ENCODE measurements around the gene AJAP1.
A peak's percentile ranks its signal among the peaks of the same experiment; 100 is the strongest.

Gene AJAP1

GRCh38 chr1:4633346-4633745 lies 21.1 kb upstream of the AJAP1 start:
- DNase-seq, result no peak

DNA sequence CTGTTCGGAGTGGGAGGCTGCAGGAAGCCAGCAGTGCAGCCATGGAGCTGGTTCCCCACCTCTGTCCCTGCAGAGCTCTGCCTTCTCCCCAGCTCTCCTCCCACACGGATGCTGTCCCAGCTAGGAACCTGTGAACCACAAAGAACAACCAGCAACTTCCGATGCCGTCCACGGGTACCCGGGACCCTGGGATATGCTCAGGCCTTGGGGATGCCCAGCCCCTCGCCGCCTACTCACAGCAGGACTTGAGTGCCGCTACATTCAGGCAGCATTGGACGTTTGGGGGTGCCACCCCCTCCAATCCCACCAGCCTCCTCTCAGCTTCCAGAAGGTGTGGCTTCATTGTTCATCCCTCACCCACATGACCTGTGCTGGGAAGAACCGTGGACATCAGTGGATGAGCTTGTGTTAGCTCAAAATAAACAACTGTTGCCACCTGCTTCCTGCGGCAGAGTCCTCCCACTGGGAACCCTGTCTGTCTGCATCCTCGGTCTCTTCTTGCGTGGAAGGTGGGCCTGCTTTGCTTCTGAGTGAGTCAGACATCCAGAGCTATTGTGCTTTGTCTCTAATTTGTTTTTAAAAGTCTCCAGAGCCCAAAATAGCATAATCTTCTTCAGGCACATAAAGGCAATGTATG lies 20.1 kb upstream of the AJAP1 start:
- no peak for DNase-seq

DNA sequence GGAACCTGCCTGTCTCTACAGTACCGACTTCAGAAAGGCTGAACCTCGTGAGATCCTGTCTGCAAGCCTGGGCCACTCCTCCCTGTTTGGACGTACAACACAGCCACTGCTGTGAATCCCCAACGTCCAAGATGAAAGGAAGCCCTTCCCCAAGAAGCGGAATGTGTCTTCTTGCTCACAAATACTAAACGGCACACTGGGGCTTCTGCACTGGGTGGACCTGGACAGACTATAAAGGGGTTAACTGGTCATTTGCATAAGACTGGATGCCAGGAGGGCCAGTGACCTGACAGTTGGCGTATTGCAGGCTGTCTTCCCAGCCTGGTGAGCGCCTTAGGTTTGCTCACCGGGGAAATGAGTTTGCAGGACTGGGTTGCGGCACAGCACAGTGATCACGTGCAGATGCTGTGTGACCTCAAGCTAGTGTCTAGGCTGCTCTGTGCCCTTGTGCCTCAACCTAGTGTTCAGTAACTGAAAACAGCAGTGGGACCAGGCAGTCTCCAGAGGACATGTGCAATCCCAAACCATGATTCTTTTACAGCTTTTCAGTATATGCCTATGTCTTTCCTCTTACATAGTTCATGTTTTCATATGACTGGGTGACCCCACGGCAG lies 19.5 kb upstream of the AJAP1 start:
- DNase-seq, result no peak

- no peak for DNase-seq
These were observed 18.2 kb upstream of the AJAP1 start for GRCh38 chr1:4636186-4636585.

DNA sequence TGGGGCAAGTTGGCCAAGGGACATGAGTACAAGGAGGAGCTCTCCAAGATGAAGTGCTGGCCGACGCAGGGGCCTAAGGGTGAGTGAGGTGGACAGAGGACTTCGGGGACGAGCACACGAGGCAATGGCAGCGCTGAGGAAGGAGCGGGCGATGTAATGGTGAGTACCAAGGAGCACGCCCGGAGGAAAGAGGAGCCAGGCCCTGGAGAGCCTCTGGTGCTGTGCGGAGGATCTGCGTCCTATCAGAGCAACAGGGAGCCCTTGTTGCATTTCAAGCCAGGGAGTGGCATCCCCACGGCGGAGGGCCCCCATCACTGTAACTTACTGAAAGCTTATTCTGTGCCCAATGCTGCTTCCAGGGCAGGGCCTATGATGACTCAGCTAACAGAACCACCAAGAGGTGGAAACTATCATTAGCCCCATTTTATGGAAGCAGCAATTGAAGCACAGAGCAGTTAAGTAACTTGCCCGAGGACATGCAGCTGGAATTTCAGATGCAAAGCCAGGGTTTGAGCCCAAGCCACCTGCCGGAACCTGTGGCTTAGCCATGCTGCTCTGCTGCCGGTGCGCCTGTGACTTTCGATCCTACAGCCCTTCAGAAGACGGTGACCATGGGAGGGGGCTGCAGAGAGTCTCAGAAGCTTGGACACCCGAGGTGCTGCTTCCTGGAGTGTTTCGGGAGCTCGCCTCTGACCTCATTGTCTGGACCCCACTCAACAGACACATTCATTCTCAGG lies 17.6 kb upstream of the AJAP1 start:
- no peak for DNase-seq

DNA sequence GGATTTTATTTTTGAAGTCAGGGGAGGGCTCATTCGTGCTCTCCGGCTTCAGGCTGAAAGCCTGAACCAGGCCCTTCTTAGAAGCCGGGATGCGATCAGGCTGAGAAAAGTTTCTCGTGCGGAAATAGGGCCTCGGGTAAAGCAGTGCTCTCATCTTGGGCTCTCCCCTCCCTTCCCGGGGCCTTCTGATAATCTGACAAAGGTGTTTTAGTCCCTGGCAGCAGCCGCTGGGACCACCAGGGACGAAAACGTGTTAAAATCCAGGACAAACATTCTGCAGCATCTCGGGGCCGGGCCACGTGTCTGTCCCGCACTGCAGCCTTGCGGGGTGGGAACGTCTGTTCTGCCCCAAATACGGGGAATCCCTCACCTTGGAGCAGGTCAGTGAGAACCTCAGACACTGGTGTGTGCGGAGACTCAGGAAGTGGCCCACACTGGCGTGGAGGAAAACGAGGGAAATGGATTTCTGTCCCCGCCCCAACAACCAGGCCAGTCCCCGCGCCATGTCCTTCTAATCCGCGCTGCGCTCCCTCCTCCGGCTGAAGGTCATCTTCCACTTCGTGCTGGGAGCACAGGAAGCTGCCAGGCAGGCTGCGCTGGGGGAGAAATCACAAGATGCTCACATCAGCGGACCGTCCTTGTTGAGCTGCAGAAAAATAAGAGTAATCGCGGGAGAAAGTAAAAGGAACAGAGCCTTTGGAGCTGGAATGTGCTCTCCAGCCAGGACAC lies 16.6 kb upstream of the AJAP1 start:
- no peak for DNase-seq

DNA sequence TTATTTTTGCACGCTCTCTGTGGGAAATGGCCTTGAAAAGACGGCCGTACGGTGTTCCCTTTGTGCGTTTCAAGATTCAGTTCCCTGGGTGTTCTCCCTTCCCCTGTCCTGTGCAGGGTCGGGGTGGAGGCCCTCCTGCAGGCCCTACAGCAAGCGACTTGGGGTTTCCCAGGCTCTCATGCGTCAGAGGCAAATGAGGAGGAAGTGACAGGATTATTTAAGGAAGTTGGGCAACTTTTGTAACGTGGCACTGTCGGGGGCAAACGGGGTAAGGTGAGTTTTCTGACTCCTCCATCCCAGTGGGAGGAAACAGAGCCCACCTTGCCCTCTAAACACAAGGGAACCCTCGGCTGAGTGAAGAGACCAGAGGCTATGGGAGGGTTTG lies 16.1 kb upstream of the AJAP1 start:
- DNase-seq, result no peak

GRCh38 chr1:4640931-4641330 lies 13.5 kb upstream of the AJAP1 start:
- DNase-seq, result no peak

GRCh38 chr1:4647391-4647790 lies 7.0 kb upstream of the AJAP1 start:
- DNase-seq, result no peak

- DNase-seq, result no peak
These were observed 5.8 kb upstream of the AJAP1 start for GRCh38 chr1:4648657-4649056.

GRCh38 chr1:4650481-4650880 lies 3.9 kb upstream of the AJAP1 start:
- DNase-seq, result no peak

- DNase-seq, result no peak
These were observed 3.4 kb upstream of the AJAP1 start for GRCh38 chr1:4650981-4651380.

DNA sequence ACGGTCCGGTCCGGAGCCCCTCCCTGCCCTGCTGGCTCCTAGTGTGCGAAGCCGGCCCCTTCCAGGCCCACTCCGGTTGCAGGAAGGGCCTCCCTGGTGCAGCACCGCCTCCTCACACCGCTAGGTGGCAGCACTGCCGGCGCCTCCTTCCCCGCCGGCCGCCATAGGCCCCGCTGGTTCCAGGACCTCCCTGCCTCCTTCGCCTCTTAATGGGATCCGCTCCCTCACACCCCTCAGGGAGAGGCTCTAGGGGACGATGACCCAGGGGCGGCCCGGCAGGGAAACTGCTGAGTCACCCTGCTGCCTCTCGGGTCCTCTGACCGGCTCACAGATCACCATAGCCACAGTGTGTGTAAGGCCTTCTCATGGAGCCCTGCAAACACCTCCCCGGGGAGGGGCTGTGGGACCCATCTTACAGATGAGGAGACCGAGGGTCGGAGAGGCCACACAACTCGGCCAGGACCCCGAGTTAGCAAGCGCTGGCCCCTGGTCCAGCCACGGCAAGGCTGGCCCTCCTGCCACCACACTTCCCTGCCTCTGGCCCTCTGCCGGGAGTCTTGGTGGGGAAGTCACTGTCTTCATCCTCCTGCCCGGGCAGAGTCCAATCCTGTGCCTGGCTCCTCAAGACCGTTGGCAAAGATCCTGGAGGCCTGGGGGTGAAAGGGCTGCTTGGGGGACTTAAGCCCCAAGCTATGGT lies 1.6 kb upstream of the AJAP1 start:
- no peak for DNase-seq

DNA sequence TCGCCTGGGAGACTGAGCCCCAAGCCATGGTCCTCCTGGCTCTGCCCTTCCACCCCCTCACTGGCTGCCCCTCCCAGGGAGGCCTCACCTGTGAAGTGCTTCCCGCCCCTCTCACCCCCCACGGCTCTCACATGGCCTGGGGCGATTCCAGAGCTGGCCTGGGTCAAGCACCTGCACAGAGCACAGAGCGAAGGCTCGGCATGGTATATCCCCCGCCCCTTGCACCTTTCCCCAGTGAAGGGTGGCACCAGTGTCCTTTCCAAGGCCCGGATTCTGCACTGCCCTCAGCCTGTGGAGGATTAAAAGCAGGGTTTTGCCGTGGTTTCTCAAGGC lies 1.1 kb upstream of the AJAP1 start:
- DNase-seq, result no peak

DNA sequence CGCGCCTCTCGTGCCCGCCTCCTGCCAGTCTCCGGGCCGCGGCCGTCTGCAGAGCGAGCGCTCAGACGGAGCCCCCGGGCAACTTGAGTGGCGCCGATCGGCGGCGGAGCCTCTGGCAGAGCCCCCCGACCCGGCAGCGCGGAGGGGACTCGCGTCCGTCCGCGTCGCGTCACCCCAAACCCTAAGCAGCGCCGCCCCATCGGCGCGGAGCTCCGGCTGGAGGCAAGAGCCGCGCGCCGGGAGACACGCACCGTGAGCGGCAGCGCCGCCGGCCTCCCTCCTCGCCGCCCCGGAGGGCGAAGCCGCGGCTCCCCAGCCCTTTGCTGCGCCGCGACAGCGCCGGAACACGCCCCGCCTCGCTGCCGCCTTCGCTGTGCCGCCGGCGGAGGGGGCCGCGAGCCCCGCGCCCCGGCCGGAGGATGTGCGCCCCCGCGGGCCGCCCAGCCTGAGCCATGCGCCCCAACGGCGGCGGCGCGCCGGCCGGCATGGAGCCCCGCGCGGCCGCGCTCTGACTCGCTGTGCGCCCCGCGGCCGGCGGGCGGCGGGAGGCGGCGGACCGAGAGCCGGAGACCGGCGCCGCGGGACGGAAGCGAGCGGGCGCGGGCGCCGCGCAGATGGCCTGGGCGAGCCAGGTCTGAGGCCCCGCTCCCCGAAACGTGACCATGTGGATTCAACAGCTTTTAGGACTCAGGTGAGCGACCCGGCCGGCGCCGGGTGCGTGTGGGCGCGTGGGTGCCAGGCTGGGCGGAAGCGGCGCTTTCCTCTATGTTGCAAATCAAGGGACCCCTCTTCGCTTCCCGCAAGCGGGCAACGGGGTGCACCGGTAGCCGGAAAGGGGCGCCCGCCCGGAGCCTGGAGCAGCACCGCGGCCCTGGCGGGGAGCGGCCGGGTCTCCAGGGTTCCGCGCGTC lies 610 bp downstream of the AJAP1 start:
- DNase-seq, result no peak

DNA sequence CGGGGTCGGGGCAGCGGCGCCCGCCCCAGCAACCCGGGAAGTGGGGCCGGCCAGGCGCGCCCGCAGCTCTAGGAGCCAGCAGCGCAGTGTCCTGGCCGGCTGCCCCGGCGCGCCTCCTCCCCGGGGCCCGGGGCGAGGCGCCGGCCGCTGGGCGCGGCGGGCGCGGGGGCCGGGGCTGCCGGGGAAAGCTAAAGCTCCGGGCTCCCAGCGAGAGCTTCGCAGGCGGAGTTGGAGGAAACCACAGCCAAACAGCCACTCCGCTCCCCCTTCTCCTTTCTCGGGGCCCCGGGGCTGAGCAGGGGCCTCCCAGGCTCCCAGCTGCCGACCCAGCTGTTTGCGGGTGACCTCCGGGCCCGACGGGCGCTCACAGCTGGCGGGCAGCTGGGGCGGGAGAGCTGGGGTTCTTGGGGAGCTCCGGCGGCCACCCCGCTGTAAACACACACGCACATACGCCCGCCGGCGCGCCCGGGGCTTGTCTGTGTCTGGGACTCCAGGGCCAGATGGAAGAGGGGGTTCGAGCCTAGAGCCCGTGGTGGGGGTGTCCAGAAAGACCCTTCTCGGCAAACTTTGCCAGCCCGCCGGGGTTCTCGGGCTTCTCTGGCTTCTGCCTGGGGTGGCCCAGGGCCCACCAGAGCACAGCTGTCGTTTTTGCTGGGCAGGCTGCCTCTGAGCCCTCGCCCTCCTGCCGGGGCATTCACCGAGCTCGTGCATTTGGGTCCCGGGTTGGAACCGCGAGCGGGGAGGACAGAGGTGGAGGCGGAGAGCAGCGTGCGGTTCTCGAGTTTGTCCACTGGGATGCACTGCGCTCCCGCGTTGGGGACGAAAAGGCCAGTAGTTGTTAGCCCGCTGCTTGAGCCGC lies 1.5 kb downstream of the AJAP1 start:
- DNase-seq, result peak in 1 of 2 experiments; percentile 23

DNA sequence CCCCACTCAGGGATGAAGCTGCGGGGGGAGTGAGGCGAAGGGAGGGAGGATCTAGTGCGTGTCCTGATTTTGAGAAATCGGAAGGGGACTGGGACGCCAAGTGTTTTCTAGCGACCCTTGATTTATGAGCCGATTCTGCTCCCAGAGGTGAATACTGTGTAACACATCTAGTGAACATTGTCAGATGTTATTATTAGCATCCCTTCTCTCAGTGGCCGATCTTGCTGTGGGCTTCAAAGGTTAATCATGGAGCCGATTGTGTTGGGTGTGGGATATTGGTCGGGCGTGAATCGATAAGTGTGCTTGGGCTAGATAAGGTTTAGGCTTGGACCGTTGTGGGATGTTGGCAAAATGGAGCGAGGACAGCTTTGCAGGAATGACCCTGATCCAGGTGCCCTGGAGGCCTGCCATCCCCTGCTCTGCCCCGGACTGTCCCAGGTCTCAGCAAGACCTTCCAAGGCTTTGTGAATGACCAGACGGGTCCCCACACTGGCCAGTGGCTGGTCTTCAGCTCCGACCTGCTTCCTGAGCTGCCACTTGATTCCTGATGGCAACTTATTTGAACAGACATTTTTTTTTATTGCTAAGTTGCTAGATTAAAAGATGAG lies 2.2 kb downstream of the AJAP1 start:
- DNase-seq, result no peak

- DNase-seq, result no peak
These were observed 2.9 kb downstream of the AJAP1 start for GRCh38 chr1:4657244-4657789.

GRCh38 chr1:4657960-4658541 lies 3.6 kb downstream of the AJAP1 start:
- DNase-seq, result no peak
